GM23338 (cell line): ENCODE results near the gene TBC1D14. TPM values are rescaled to one million over a fixed set of nuclear protein-coding genes. Genes with fewer than 3 reads are reported as not detected.

ENCODE experiments used
- ATAC-seq: fragments of 200-7000 bp; cut with Tn5 transposase; 3 replicates; pipeline ENCODE4 v1.9.1; 2020
- DNase-seq: peaks from one replicate; pipeline ENCODE4 v3.0.0-alpha.2; 2015; ENCODE audit warnings: low spot score
- H2AFZ ChIP-seq: fragments of 200-600 bp; sonication (generic); 2 replicates; pipeline ENCODE4 v1.8.0; 2016; ENCODE audit warnings: antibody characterized with exemption, mild to moderate bottlenecking, moderate library complexity
- H3F3A ChIP-seq: fragments of 200-600 bp; sonication (generic); replicated peaks from 2 replicates; pipeline ENCODE4 v1.8.0; 2017; ENCODE audit warnings: antibody characterized with exemption, mixed run types, low read depth
- H3K27ac ChIP-seq: fragments of 200-600 bp; sonication (generic); 2 replicates; pipeline ENCODE4 v1.6.1; 2016; ENCODE audit warnings: low read depth
- H3K27me3 ChIP-seq: fragments of 200-600 bp; sonication (generic); 2 replicates; pipeline ENCODE4 v1.8.0; 2016; ENCODE audit warnings: mild to moderate bottlenecking, mixed run types, moderate library complexity; ENCODE audit not compliant: insufficient read depth
- H3K36me3 ChIP-seq: fragments of 200-600 bp; sonication (generic); 2 replicates; pipeline ENCODE4 v1.8.0; 2016; ENCODE audit warnings: mild to moderate bottlenecking; ENCODE audit not compliant: insufficient read depth
- H3K4me1 ChIP-seq: fragments of 200-600 bp; sonication (generic); 2 replicates; pipeline ENCODE4 v1.8.0; 2016; ENCODE audit warnings: mild to moderate bottlenecking, moderate library complexity; ENCODE audit not compliant: insufficient read depth
- H3K4me2 ChIP-seq: fragments of 200-600 bp; sonication (generic); 2 replicates; pipeline ENCODE4 v1.7.1; 2017; ENCODE audit warnings: mixed run types
- H3K4me3 ChIP-seq: fragments of 200-600 bp; sonication (generic); 2 replicates; pipeline ENCODE4 v1.6.1; 2016; ENCODE audit warnings: mixed run types
- H3K79me2 ChIP-seq: fragments of 200-600 bp; sonication (generic); replicated peaks from 2 replicates; pipeline ENCODE4 v1.8.0; 2017; ENCODE audit warnings: mild to moderate bottlenecking; ENCODE audit not compliant: insufficient read depth
- H3K9me2 ChIP-seq: fragments of 200-600 bp; sonication (generic); 2 replicates; pipeline ENCODE4 v1.8.0; 2017; ENCODE audit not compliant: insufficient read depth
- H4K20me1 ChIP-seq: fragments of 200-600 bp; sonication (generic); replicated peaks from 2 replicates; pipeline ENCODE4 v1.8.0; 2017; ENCODE audit warnings: mild to moderate bottlenecking; ENCODE audit not compliant: insufficient read depth
- H3K27ac Mint-ChIP-seq: 2 replicates; pipeline ENCODE4 v1.8.0; 2020; ENCODE audit warnings: inconsistent platforms, mild to moderate bottlenecking, moderate library complexity, mixed read lengths
- H3K27me3 Mint-ChIP-seq: 3 replicates; pipeline ENCODE4 v1.8.0; 2022; ENCODE audit warnings: low read depth, mild to moderate bottlenecking, moderate library complexity, mixed read lengths, inconsistent platforms; ENCODE audit not compliant: insufficient read depth, poor library complexity
- H3K36me3 Mint-ChIP-seq: 3 replicates; pipeline ENCODE4 v1.8.0; 2021; ENCODE audit warnings: low read depth, mild to moderate bottlenecking, inconsistent platforms, moderate library complexity, mixed read lengths
- H3K4me1 Mint-ChIP-seq: 3 replicates; pipeline ENCODE4 v1.8.0; 2020; ENCODE audit warnings: mild to moderate bottlenecking, inconsistent platforms, mixed read lengths
- H3K4me3 Mint-ChIP-seq: 3 replicates; pipeline ENCODE4 v1.8.0; 2021; ENCODE audit warnings: moderate library complexity, mild to moderate bottlenecking, inconsistent platforms, mixed read lengths
- H3K9me3 Mint-ChIP-seq: 3 replicates; pipeline ENCODE4 v1.8.0; 2020; ENCODE audit warnings: moderate library complexity, mild to moderate bottlenecking, inconsistent platforms, mixed read lengths
- CREB1 ChIP-seq: fragments of 250-450 bp; sonication (Bioruptor Pico); IDR thresholded peaks from 2 replicates; pipeline ENCODE4 v1.5.0; 2020; ENCODE audit warnings: low read depth, mild to moderate bottlenecking, moderate library complexity
- CTCF ChIP-seq, 2 experiments: fragments of 200-600 bp in 1 of 2; sonication (generic) in 1 of 2; conservative IDR thresholded peaks; 2 replicates each; pipeline versions ENCODE4 v1.5.1 to v1.6.1; 2016 to 2017; ENCODE audit warnings: antibody characterized with exemption in 2 of 2, low read depth in 2 of 2, mild to moderate bottlenecking in 2 of 2, moderate library complexity in 1 of 2
- EZH2 ChIP-seq: fragments of 200-600 bp; sonication (generic); IDR thresholded peaks from one replicate; pipeline ENCODE4 v1.8.0; 2017; ENCODE audit warnings: antibody characterized with exemption, mild to moderate bottlenecking, low read depth; ENCODE audit not compliant: unreplicated experiment
- NANOG ChIP-seq: IDR thresholded peaks from 2 replicates; pipeline ENCODE4 v1.6.1; 2016; ENCODE audit warnings: antibody characterized with exemption, borderline replicate concordance
- POLR2AphosphoS5 ChIP-seq: IDR thresholded peaks from 2 replicates; pipeline ENCODE4 v1.6.1; 2016; ENCODE audit warnings: antibody characterized with exemption, low read depth
- ZNF331 ChIP-seq: fragments of 250-450 bp; sonication (Bioruptor Pico); IDR thresholded peaks from 2 replicates; pipeline ENCODE4 v1.5.0; 2020; ENCODE audit warnings: low read depth, mild to moderate bottlenecking, moderate library complexity
- ZNF462 ChIP-seq: fragments of 250-450 bp; sonication (Bioruptor Pico); IDR thresholded peaks from 2 replicates; pipeline ENCODE4 v1.5.0; 2020; ENCODE audit warnings: mild to moderate bottlenecking, moderate library complexity
- polyA plus RNA-seq: library from polyadenylated mRNA; unstranded; fragments of >200 nt; fragmentation: Nextera tagmentation; extraction: Ambion mirVana; gene quantifications from 2 replicates; pipeline ENCODE4 v1.2.1, GENCODE V29; 2016
- total RNA-seq: library from RNA; depleted of rRNA; stranded (reverse); fragments of >200 nt; shearing (Covaris generic); gene quantifications from 2 replicates; pipeline ENCODE4 v1.2.3, GENCODE V29; 2014
- TF ChIP-seq, protein P1 (sequence below): IDR thresholded peaks from one replicate; pipeline ENCODE4 v1.6.1; 2018; ENCODE audit warnings: antibody characterized with exemption; ENCODE audit not compliant: unreplicated experiment
- TF ChIP-seq, protein P2 (sequence below): IDR thresholded peaks from 2 replicates; pipeline ENCODE4 v1.6.1; 2016; ENCODE audit warnings: antibody characterized with exemption

The TBC1D14 gene
- total and polyA plus RNA-seq, 2 experiments from 2014 or later, result 18.2 to 59.7 TPM

DNA sequence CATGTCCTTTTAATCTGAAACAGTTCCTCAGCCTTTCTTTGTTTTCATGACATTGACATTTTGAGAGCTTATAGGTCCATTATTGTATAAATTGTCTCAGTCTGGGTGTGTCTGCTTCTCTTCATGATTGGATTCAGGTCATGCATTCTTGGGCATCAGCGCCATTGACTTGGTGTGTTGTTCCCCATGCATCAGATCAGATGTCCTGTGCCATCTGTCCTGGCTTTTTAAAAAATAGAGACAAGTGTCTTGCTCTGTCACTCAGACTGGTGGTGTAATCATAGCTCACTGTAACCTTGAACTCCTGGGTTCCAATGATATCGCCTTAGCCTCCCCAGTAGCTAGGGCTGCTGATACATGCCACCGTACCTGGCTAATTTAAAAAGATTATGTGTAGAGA is 55.7 kb downstream of the TBC1D14 start:
- H3K4me3 Mint-ChIP-seq, result no peak overlapping the region
- H3K4me2 ChIP-seq, result no peak overlapping the region
- ATAC-seq, result no peak
- H3K4me3 ChIP-seq, result no peak overlapping the region
- H3K79me2 ChIP-seq, result peaks cover 43% of the 10 kb centered on the region
- no peaks in the 10 kb centered on the region for H3K9me2 ChIP-seq
- H3K27me3 ChIP-seq, result no peaks in the 10 kb centered on the region
- peaks cover 13% of the 10 kb centered on the region for H3K4me1 ChIP-seq
- no peaks in the 10 kb centered on the region for H4K20me1 ChIP-seq
- H2AFZ ChIP-seq, result no peak overlapping the region
- TF ChIP-seq CTCF (conservative IDR thresholded peaks at IDR 0.05; ENCODE audit: low read depth in 2 of 2), result no peak
- TF ChIP-seq POLR2AphosphoS5, result no peak
- no peak for TF ChIP-seq ZNF331 (CRISPR knock-in tag)
- H3K4me1 Mint-ChIP-seq, result peaks cover 33% of the 10 kb centered on the region
- no peak for DNase-seq
- H3K27me3 Mint-ChIP-seq, result peaks cover 8% of the 10 kb centered on the region
- no peaks in the 10 kb centered on the region for H3K36me3 ChIP-seq
- peaks cover 3% of the 10 kb centered on the region; the same call in 1 of the 3 replicates for H3K36me3 Mint-ChIP-seq
- no peaks in the 10 kb centered on the region for H3F3A ChIP-seq
- H3K27ac ChIP-seq, result no peak overlapping the region
- H3K9me3 Mint-ChIP-seq, result no peaks in the 10 kb centered on the region
- H3K27ac Mint-ChIP-seq, result no peak overlapping the region

DNA sequence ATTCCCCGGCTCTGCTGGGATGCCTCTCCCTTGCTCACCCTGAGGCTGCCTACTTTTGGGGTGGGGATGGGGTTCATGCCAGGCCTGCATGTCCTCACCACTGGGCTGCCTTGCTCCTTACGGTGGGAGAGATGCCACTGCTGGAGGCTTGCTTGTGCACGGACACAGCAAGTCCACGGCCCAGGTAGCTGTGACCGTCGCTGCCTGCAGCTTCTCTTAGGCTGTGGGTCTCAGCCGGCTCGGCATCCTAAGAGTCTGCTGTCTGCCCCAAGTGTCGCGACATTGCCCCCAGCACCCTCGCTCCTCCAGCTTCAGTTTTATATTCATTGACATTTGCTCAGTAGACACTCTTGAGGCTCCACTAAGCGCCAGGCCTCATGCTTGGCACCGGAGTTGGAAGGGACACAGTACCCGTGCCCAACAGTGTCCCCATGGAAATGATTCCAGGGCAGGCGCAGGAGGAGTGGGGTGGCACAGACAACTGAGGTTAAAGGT is 58.3 kb downstream of the TBC1D14 start:
- H3K4me3 Mint-ChIP-seq, result no peak overlapping the region
- Histone ChIP-seq H3K27ac (no peak overlapping the region), H3F3A (peaks cover 4% of the 10 kb centered on the region; the same call in 1 of the 2 replicates), H3K79me2 (peaks cover 31% of the 10 kb centered on the region), H3K27me3 (no peaks in the 10 kb centered on the region), H3K4me1 (peaks cover 19% of the 10 kb centered on the region), H4K20me1 (no peaks in the 10 kb centered on the region), H2AFZ (no peak overlapping the region), H3K36me3 (no peaks in the 10 kb centered on the region), H3K4me3 (no peak overlapping the region), H3K9me2 (no peaks in the 10 kb centered on the region), H3K4me2 (no peak overlapping the region)
- H3K27me3 Mint-ChIP-seq, result no peaks in the 10 kb centered on the region
- H3K27ac Mint-ChIP-seq, result no peak overlapping the region
- peaks cover 29% of the 10 kb centered on the region for H3K4me1 Mint-ChIP-seq
- DNase-seq, result no peak
- H3K36me3 Mint-ChIP-seq, result peaks cover 3% of the 10 kb centered on the region; the same call in 1 of the 3 replicates
- no peak for ATAC-seq
- no peaks in the 10 kb centered on the region for H3K9me3 Mint-ChIP-seq
- TF ChIP-seq, protein P1, sequence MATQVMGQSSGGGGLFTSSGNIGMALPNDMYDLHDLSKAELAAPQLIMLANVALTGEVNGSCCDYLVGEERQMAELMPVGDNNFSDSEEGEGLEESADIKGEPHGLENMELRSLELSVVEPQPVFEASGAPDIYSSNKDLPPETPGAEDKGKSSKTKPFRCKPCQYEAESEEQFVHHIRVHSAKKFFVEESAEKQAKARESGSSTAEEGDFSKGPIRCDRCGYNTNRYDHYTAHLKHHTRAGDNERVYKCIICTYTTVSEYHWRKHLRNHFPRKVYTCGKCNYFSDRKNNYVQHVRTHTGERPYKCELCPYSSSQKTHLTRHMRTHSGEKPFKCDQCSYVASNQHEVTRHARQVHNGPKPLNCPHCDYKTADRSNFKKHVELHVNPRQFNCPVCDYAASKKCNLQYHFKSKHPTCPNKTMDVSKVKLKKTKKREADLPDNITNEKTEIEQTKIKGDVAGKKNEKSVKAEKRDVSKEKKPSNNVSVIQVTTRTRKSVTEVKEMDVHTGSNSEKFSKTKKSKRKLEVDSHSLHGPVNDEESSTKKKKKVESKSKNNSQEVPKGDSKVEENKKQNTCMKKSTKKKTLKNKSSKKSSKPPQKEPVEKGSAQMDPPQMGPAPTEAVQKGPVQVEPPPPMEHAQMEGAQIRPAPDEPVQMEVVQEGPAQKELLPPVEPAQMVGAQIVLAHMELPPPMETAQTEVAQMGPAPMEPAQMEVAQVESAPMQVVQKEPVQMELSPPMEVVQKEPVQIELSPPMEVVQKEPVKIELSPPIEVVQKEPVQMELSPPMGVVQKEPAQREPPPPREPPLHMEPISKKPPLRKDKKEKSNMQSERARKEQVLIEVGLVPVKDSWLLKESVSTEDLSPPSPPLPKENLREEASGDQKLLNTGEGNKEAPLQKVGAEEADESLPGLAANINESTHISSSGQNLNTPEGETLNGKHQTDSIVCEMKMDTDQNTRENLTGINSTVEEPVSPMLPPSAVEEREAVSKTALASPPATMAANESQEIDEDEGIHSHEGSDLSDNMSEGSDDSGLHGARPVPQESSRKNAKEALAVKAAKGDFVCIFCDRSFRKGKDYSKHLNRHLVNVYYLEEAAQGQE, result no peak
- TF ChIP-seq CREB1 (no peak), POLR2AphosphoS5 (no peak), ZNF462 (CRISPR knock-in tag) (no peak), NANOG (no peak), ZNF331 (CRISPR knock-in tag) (no peak), EZH2 (no peak)
- TF ChIP-seq, protein P2, sequence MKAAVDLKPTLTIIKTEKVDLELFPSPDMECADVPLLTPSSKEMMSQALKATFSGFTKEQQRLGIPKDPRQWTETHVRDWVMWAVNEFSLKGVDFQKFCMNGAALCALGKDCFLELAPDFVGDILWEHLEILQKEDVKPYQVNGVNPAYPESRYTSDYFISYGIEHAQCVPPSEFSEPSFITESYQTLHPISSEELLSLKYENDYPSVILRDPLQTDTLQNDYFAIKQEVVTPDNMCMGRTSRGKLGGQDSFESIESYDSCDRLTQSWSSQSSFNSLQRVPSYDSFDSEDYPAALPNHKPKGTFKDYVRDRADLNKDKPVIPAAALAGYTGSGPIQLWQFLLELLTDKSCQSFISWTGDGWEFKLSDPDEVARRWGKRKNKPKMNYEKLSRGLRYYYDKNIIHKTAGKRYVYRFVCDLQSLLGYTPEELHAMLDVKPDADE, result no peak
